ENCODE data around the gene SDR42E1. TPM values are rescaled to one million over a fixed set of nuclear protein-coding genes. Genes with fewer than 3 reads are reported as not detected.

SDR42E1 gene
- total and polyA plus RNA-seq, 10 of the 15 experiments (the other 5 are each of a cell fraction or from before 2014, with no cell fraction given): 1.4 to 5.5 (median 2.3) TPM

GRCh38 chr16:82047374-82047773, 36.1 kb upstream of the SDR42E1 start:
- ChIA-PET SMC1A (ENCODE audit: uncharacterized antibody, unreplicated experiment) (interaction anchor here (0.6 kb wide), 2 partner anchors 74 to 76 kb away, joined by 3 read pairs; no protein-coding TSS in a partner anchor), POLR2A (no interaction called here)
- in situ Hi-C loops (cut with MboI): no loop called here

GRCh38 chr16:82046941-82047340, 35.7 kb upstream of the SDR42E1 start:
- RAD21 ChIA-PET (ENCODE audit: unreplicated experiment): no interaction called here
- in situ Hi-C loops (cut with MboI): no loop called here
- no peak for TF ChIP-seq IRF5 (IDR thresholded peaks at IDR 0.05; ENCODE audit: borderline replicate concordance)
- TF ChIP-seq ZNF384 (IDR thresholded peaks at IDR 0.05; ENCODE audit: borderline replicate concordance, low read depth, low read length): no peak
- TF ChIP-seq E2F8 (IDR thresholded peaks at IDR 0.05; ENCODE audit: low read depth, partially characterized antibody): no peak
- no peak for TF ChIP-seq NR2F1 (conservative IDR thresholded peaks at IDR 0.05)
- TF ChIP-seq MLLT1 (IDR thresholded peaks at IDR 0.05): no peak

More at GRCh38 chr16:82047374-82047773, 36.1 kb upstream of the SDR42E1 start:
- no peak for DNase-seq (ENCODE audit: low read depth, low spot score)
- no peaks in the 10 kb centered on the region for H3K36me3 ChIP-seq (ENCODE audit: control insufficient read depth in 2 of 2, insufficient read depth in 2 of 2, low read length in 1 of 2)
- peaks cover 0 to 1% of the 10 kb centered on the region in 2 experiments; a peak in 3 of 4 replicates for H3K27me3 ChIP-seq (replicated peaks in 1 of 2; ENCODE audit: control insufficient read depth in 2 of 2, insufficient read depth in 2 of 2, low read length in 1 of 2)
- no peaks in the 10 kb centered on the region for H3K4me1 ChIP-seq (ENCODE audit: control insufficient read depth, insufficient read depth, low read length)
- no peak for ATAC-seq
- BruUV-seq (replicated peaks): no TSS peak
- H3K4me3 ChIP-seq: no peak overlapping the region
- no peak overlapping the region for H3K9ac ChIP-seq (ENCODE audit: control insufficient read depth, insufficient read depth, low read length)
- 43% methylated on average over 2 of the region's 2 CpGs for WGBS (ENCODE audit: insufficient coverage, insufficient replicate concordance, low lambda C conversion rate, missing lambda C conversion rate)
- ChIA-PET RAD21 (ENCODE audit: unreplicated experiment) (no interaction called here), CTCF (no interaction called here)
- no peak for FAIRE-seq
- no peak for TF ChIP-seq PBX3 (IDR thresholded peaks at IDR 0.05; ENCODE audit: insufficient replicate concordance, low read depth, low read length)
- no peak for TF ChIP-seq EGR1 (IDR thresholded peaks at IDR 0.05; ENCODE audit: borderline replicate concordance in 1 of 2, low read depth in 2 of 2, low read length in 2 of 2)
- no peak for TF ChIP-seq WRNIP1 (IDR thresholded peaks at IDR 0.05; ENCODE audit: borderline replicate concordance, low read depth, low read length)
- no peak for TF ChIP-seq SMC3 (IDR thresholded peaks at IDR 0.05; ENCODE audit: borderline replicate concordance, low read length)
- H3K79me2 ChIP-seq (ENCODE audit: control insufficient read depth, insufficient read depth, low read length): no peaks in the 10 kb centered on the region
- intact Hi-C loops (cut with micrococcal nuclease; ENCODE audit: unreplicated experiment): no loop called here
- H3K4me2 ChIP-seq (ENCODE audit: control insufficient read depth, insufficient read depth): no peak overlapping the region
- no peak overlapping the region for H2AFZ ChIP-seq (ENCODE audit: control insufficient read depth, low read depth, low read length)
- H3K9me3 ChIP-seq (replicated peaks; ENCODE audit: control insufficient read depth, insufficient read depth, low read length): no peaks in the 10 kb centered on the region
- H3K27ac ChIP-seq (ENCODE audit: control insufficient read depth, insufficient read depth): no peak overlapping the region
- H4K20me1 ChIP-seq (ENCODE audit: control insufficient read depth, insufficient read depth): no peaks in the 10 kb centered on the region

More at GRCh38 chr16:82046941-82047340, 35.7 kb upstream of the SDR42E1 start:
- Histone ChIP-seq H3K4me1 (ENCODE audit: control insufficient read depth, insufficient read depth, low read length) (no peaks in the 10 kb centered on the region), H3K36me3 (ENCODE audit: control insufficient read depth in 2 of 2, insufficient read depth in 2 of 2, low read length in 1 of 2) (no peaks in the 10 kb centered on the region), H3K27me3 (replicated peaks in 1 of 2; ENCODE audit: control insufficient read depth in 2 of 2, insufficient read depth in 2 of 2, low read length in 1 of 2) (peaks cover 0 to 1% of the 10 kb centered on the region in 2 experiments; a peak in 2 of 4 replicates), H2AFZ (ENCODE audit: control insufficient read depth, low read depth, low read length) (no peak overlapping the region), H3K9me3 (replicated peaks; ENCODE audit: control insufficient read depth, insufficient read depth, low read length) (no peaks in the 10 kb centered on the region), H3K4me3 (no peak overlapping the region), H3K9ac (ENCODE audit: control insufficient read depth, insufficient read depth, low read length) (no peak overlapping the region), H3K4me2 (ENCODE audit: control insufficient read depth, insufficient read depth) (no peak overlapping the region), H4K20me1 (ENCODE audit: control insufficient read depth, insufficient read depth) (no peaks in the 10 kb centered on the region), H3K27ac (ENCODE audit: control insufficient read depth, insufficient read depth) (no peak overlapping the region), H3K79me2 (ENCODE audit: control insufficient read depth, insufficient read depth, low read length) (no peaks in the 10 kb centered on the region)
- POLR2A ChIA-PET: no interaction called here
- ATAC-seq (no peak), DNase-seq (ENCODE audit: low read depth, low spot score) (no peak), FAIRE-seq (no peak)
- no TSS peak for BruUV-seq (replicated peaks)
- SMC1A ChIA-PET (ENCODE audit: uncharacterized antibody, unreplicated experiment): interaction anchor here (0.6 kb wide), 1 partner anchor 77 kb away, joined by 3 read pairs; no protein-coding TSS in a partner anchor
- intact Hi-C loops (cut with micrococcal nuclease; ENCODE audit: unreplicated experiment): no loop called here
- WGBS (ENCODE audit: insufficient coverage, insufficient replicate concordance, low lambda C conversion rate, missing lambda C conversion rate): 67% methylated on average over 2 of the region's 2 CpGs
- CTCF ChIA-PET: interaction anchor here (0.9 kb wide), 1 partner anchor 10 kb away, joined by 3 read pairs; no protein-coding TSS in a partner anchor
